ENCODE results near the gene PGAM2.
"Not testable (repeated sequence)": the region's sequence is repeated elsewhere in the genome, so short reads cannot be mapped to it uniquely, and the experiment has no call there.

- not testable (repeated sequence) for TF ChIP-seq CTCF (conservative IDR thresholded peaks at IDR 0.05; ENCODE audit: low read length); EZH2phosphoT487 (IDR thresholded peaks at IDR 0.05; ENCODE audit: borderline replicate concordance)
Observed at GRCh38 chr7:44022796-44023467, 42.4 kb downstream of the PGAM2 start.
